ENCODE results near the gene CYTIP.

- TF ChIP-seq CTCF (IDR thresholded peaks at IDR 0.05) = no peak
- no peak for TF ChIP-seq POLR2A (IDR thresholded peaks at IDR 0.05)
Observed at GRCh38 chr2:157418239-157418641, 25.6 kb downstream of the CYTIP start.
